T follicular helper cell (primary cell): ENCODE data around the gene EIF5AL1.
"Not testable (repeated sequence)": the region's sequence is repeated elsewhere in the genome, so short reads cannot be mapped to it uniquely, and the experiment has no call there.

Experiments used
- DNase-seq: peaks from one replicate; pipeline ENCODE4 v3.0.0-alpha.2; 2020; ENCODE audit warnings: low read depth
- total RNA-seq, 2 experiments: gene quantifications; one replicate each; lab custom pipeline; 2026; lab: John Stamatoyannopoulos, UW

The EIF5AL1 gene
- total RNA-seq: 1.9 to 12.2 reads per million in 2 experiments

- DNase-seq: not testable (repeated sequence)
Measured at GRCh38 chr10:79511891-79512583, at the start of gene EIF5AL1. Gene EIF5AL1 (plus strand): TSS chr10:79512533. CDS start chr10:79512650, 117 bp downstream.

GRCh38 chr10:79463578-79464496 lies 48.5 kb upstream of the EIF5AL1 start:
- no peak for DNase-seq

DNA sequence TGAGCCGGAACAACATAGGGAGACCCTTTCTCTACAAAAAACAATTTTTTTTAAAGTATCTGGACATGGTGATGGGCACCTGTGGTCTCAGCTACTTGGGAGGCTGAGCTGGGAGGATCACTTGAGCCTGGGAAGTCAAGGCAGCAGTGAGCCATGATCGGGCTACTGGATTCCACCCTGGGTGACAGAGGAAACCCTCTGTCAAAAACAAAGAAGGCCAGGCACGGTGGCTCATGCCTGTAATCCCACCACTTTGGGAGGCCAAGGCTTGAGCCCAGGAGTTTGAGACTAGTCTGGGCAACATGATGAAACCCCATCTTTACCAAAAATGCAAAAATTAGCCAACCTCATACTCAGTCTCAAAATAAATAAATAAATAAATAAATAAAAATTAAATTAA lies 47.0 kb upstream of the EIF5AL1 start:
- no peak for DNase-seq

DNA sequence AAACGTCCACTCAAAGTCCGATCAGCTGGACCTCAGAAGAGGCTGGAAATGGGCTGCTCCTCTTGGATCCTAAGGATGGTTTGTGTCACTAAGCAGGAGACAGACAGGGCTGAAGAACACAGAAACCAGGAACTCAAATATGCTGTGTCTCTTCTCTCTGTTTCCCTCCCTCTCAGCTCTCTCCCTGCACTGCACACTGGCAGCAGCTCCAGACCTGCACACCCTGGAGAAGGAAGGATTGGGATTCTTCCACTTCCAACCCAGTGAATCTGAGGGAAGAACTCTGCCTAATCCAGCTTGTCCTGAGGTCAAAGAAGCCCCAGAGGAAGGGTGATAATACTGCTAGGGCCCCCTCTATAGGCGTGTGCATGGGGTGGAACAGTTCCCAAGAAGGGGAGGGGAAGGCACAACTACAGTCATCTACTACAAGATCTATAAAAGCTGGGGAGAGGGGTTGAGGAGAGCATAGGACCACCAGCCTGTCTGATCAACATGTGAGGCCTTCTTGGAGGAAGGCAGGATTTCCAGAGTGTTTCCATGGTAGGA lies 44.2 kb upstream of the EIF5AL1 start:
- no peak for DNase-seq

- no peak for DNase-seq
Measured at GRCh38 chr10:79468841-79469585, 43.3 kb upstream of the EIF5AL1 start.

GRCh38 chr10:79470096-79470495 lies 42.2 kb upstream of the EIF5AL1 start:
- no peak for DNase-seq

GRCh38 chr10:79471776-79472175 lies 40.6 kb upstream of the EIF5AL1 start:
- DNase-seq: no peak

DNA sequence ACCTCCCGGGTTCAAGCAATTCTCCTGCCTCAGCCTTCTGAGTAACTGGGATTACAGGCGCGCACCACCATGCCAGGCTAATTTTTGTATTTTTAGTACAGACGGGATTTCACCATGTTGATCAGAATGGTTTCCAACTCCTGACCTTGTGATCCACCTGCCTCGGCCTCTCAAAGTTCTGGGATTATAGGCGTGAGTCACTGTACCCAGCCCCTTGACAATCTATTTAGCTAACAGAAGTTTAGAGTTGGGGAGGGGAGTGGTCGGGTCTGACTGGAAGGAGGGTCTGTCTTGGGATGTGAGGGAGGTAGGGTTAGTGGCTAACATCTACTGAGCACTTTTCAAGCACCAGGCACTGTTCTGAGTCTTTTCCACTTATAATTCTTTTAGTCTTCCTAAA lies 39.9 kb upstream of the EIF5AL1 start:
- no peak for DNase-seq

GRCh38 chr10:79472951-79473350 lies 39.4 kb upstream of the EIF5AL1 start:
- no peak for DNase-seq

DNA sequence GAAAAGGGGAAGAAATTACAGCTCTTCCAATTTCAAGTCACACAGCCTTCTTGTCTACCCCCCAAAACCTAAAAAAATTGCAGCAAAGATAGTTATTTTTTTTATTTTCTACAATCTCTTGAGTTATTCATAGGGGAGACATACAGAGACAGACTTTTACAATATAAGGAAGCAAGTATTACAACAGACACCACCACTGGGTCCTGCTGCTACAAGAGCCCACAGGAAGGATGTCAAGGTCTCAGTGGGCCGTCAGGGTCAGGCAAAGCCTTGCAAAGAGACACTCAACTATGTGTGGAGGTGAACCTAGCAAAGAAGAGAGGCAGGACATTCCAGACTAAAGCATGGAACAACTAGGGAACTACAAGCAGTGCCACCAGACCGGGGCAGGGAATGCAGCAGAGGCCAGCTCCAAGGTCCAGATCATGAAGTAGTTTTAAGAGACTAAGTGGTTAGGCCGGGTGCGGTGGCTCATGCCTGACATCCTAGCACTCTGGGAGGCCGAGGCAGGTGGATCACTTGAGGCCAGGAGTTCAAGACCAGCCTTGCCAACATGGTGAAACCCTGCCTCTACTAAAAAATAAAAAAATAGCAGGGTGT lies 38.7 kb upstream of the EIF5AL1 start:
- DNase-seq: no peak

DNA sequence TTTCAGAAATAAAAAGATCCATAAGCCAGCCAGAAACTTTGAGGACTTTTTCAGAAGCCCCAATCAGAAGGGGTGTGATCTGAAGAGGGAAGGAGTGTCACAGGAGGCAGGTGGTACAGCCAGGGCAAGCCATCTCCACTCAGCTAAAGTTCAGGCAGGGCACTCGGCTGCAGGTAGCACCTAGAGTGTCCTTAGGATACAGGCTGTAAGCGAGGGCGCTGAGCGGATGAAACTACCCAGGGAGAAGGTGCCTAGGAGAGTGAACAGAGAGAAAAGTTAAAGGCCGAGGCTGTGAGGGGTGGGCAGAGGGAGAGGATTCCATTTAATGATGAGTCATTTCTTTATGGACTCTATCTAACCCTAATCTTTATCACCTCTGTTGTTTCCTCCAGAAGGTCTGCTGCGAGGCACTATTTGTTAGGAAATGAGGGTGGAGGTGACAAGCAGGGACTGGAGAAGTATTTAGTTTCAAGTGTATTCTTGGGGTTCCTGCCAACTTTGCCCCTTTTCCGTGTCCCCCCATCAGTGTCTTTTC lies 37.1 kb upstream of the EIF5AL1 start:
- DNase-seq: no peak

- DNase-seq: no peak
Measured at GRCh38 chr10:79475877-79476276, 36.5 kb upstream of the EIF5AL1 start.

DNA sequence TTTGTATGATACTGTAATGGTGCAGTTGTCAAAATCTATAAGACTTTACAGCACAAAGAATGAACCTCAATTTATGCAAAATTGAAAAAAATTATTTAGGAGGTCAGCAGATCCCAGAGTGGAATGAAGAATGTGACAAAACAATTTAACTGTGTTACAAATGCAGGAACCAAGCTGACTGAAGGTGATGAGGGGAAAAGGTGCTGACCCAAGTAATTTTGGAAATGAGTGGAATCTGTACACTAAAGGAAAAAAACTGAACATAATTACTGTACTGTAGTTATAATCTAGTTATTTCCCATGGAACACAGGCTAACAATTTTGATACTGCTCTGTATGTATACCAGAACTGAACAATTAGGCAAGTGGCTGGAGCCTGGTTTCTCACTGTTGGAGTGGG lies 35.7 kb upstream of the EIF5AL1 start:
- DNase-seq: no peak

- no peak for DNase-seq
Measured at GRCh38 chr10:79477456-79477855, 34.9 kb upstream of the EIF5AL1 start.

- no peak for DNase-seq
Measured at GRCh38 chr10:79479283-79479909, 32.9 kb upstream of the EIF5AL1 start.

GRCh38 chr10:79482304-79482703 lies 30.0 kb upstream of the EIF5AL1 start:
- no peak for DNase-seq

DNA sequence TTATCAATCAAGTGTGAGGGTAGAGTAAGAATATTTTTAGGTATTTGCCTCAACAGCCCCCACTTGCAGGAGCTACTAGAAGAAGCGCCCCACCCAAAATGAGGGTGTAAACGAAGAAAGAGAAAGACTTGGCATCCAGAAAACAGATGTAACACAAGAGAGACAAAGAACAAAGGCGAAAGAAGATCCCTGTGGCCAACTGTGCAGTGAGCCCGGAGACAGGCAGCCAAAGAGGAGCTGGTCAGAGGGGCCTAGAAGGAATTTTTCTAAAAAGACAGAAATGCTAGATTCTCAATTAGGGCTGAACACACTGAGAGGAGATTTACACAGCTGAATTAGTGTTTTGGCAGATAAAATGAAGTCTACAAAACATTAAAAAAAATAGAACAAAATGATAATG lies 29.6 kb upstream of the EIF5AL1 start:
- no peak for DNase-seq

DNA sequence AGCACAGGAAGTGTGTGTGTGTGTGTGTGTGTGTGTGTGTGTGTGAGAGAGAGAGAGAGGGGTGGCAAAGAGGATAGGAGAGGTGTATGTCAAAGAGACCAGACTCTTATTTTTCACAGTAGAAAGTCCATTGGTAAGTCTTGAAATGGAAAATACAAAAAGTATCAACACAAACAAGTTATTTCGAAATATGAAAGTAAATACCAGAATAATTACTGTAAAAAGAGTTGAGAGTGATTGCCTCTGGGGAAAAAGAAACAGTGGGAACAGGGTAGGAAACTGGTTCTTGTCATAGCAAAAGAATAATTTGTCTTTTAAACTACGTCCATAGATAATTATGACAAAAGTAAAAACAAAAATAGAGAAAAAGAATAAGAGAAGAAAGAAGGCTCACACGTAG lies 29.0 kb upstream of the EIF5AL1 start:
- no peak for DNase-seq

DNA sequence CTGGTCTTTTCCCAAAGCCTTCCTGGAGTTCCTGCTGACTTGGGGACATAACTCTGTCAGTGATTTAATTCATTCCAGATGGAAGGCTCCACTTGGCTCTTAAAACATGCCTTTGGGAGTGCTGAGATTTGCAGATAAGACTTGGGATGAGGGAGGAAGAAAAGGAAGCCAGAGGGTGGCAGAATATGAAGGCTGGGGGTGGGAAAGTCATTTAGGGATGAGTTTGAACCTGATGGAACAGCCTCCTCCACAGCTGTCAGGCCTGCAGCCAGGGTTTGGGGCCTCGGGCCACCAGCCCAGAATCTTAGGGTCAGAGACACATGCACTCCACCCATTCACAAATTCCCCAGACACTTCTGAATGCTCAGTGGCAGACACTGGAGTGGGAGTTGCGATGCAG lies 28.4 kb upstream of the EIF5AL1 start:
- DNase-seq: no peak

GRCh38 chr10:79484476-79484875 lies 27.9 kb upstream of the EIF5AL1 start:
- no peak for DNase-seq
